Keratinocyte (primary cell): Measurements from ENCODE around the gene TMEM94. TPM values are rescaled to one million over a fixed set of nuclear protein-coding genes. Genes with fewer than 3 reads are reported as not detected.

Source experiments
- DNase-seq: peaks from one replicate; pipeline ENCODE4 v3.0.0-alpha.2; 2011; ENCODE audit warnings: low read depth, missing footprints, low spot score
- FAIRE-seq: peaks from 2 replicates; lab custom pipeline; 2011; peaks lifted over from hg19 to GRCh38; lab: Jason Lieb, UNC
- H2AFZ ChIP-seq: 2 replicates; pipeline ENCODE4 v1.6.0; 2012; ENCODE audit warnings: low read length, control low read depth, inconsistent platforms; ENCODE audit not compliant: control insufficient read depth
- H3K27ac ChIP-seq: 2 replicates; pipeline ENCODE4 v1.5.1; 2011; ENCODE audit warnings: low read length; ENCODE audit not compliant: control insufficient read depth, insufficient read depth
- H3K27me3 ChIP-seq: 3 replicates; pipeline ENCODE4 v1.6.0; 2011; ENCODE audit warnings: low read length; ENCODE audit not compliant: control insufficient read depth, insufficient read depth; ENCODE audit errors: extremely low read depth
- H3K36me3 ChIP-seq, 2 experiments: 2 replicates in 1 of 2; 3 replicates in 1 of 2; pipeline ENCODE4 v1.5.1; 2011; ENCODE audit warnings: low read length in 2 of 2, mild to moderate bottlenecking in 1 of 2; ENCODE audit not compliant: control insufficient read depth in 2 of 2, insufficient read depth in 2 of 2; ENCODE audit errors: extremely low read depth in 1 of 2
- H3K4me1 ChIP-seq: 3 replicates; pipeline ENCODE4 v1.5.1; 2011; ENCODE audit warnings: low read length; ENCODE audit not compliant: control insufficient read depth, insufficient read depth; ENCODE audit errors: extremely low read depth
- H3K4me2 ChIP-seq: 3 replicates; pipeline ENCODE4 v1.6.0; 2011; ENCODE audit warnings: low read depth, low read length; ENCODE audit not compliant: control insufficient read depth, insufficient read depth; ENCODE audit errors: extremely low read depth
- H3K4me3 ChIP-seq, 3 experiments: fragments of 200-600 bp in 1 of 3; sonication (generic) in 1 of 3; 2 replicates in 2 of 3; 3 replicates in 1 of 3; pipeline ENCODE4 v1.5.1; 2011 to 2016; ENCODE audit warnings: low read length in 3 of 3, mild to moderate bottlenecking in 3 of 3, control low read depth in 2 of 3, inconsistent platforms in 1 of 3, low read depth in 1 of 3, mixed read lengths in 1 of 3, mixed run types in 1 of 3, moderate library complexity in 1 of 3; ENCODE audit not compliant: control insufficient read depth in 2 of 3, insufficient read depth in 2 of 3; ENCODE audit errors: extremely low read depth in 1 of 3
- H3K79me2 ChIP-seq: 2 replicates; pipeline ENCODE4 v1.6.0; 2012; ENCODE audit warnings: low read length; ENCODE audit not compliant: control insufficient read depth, insufficient read depth
- H3K9ac ChIP-seq: 3 replicates; pipeline ENCODE4 v1.6.0; 2011; ENCODE audit warnings: low read length; ENCODE audit not compliant: control insufficient read depth, insufficient read depth; ENCODE audit errors: extremely low read depth
- H3K9me1 ChIP-seq: 3 replicates; pipeline ENCODE4 v1.6.0; 2011; ENCODE audit warnings: low read length; ENCODE audit not compliant: control insufficient read depth, insufficient read depth; ENCODE audit errors: extremely low read depth
- H3K9me3 ChIP-seq: 2 replicates; pipeline ENCODE4 v1.5.1; 2012; ENCODE audit warnings: low read depth, low read length; ENCODE audit not compliant: control insufficient read depth
- H4K20me1 ChIP-seq: 3 replicates; pipeline ENCODE4 v1.6.0; 2011; ENCODE audit warnings: low read length; ENCODE audit not compliant: control insufficient read depth, insufficient read depth; ENCODE audit errors: extremely low read depth
- CTCF ChIP-seq, 3 experiments: IDR thresholded peaks in 1 of 3; conservative IDR thresholded peaks in 1 of 3; optimal IDR thresholded peaks in 1 of 3; 2 replicates in 2 of 3; 3 replicates in 1 of 3; pipeline versions ENCODE3 to v1.5.1; 2011; ENCODE audit warnings: low read length in 3 of 3, mild to moderate bottlenecking in 3 of 3, moderate library complexity in 2 of 3, control low read depth in 1 of 3, inconsistent platforms in 1 of 3; ENCODE audit not compliant: insufficient read depth in 2 of 3; ENCODE audit errors: extremely low read depth in 1 of 3
- EZH2 ChIP-seq: IDR thresholded peaks from one replicate; pipeline ENCODE4 v1.6.1; 2012; ENCODE audit warnings: inconsistent platforms, mild to moderate bottlenecking, low read length, moderate library complexity
- dilution Hi-C: fragments of 300-500 bp; cut with MboI; formaldehyde crosslinking; loops from one replicate; pipeline ENCODE4 v1.7.0; 2020; ENCODE audit warnings: low sequenced_read_pairs; ENCODE audit not compliant: extremely low pct_ligation_motif_present
- polyA plus RNA-seq, 5 experiments: library from polyadenylated mRNA; depleted of rRNA in 3 of 5; stranded (reverse) in 3 of 5; stranded (forward) in 1 of 5; unstranded in 1 of 5; fragments of >200 nt; gene quantifications; 1 replicate in 1 of 5; 2 replicates in 3 of 5; 3 replicates in 1 of 5; pipeline versions ENCODE4 v1.2.1 to v1.2.3, GENCODE V29; 2011 to 2012; ENCODE audit warnings: missing spikeins in 2 of 5, low read depth in 1 of 5, low replicate concordance in 1 of 5

TMEM94 gene
- polyA plus RNA-seq, 1 donor (not counting 4 experiments of a cell fraction or from before 2014, with no cell fraction given), result 13.6 TPM

- H3K27ac ChIP-seq, result no peak overlapping the region
- no peak overlapping the region for H3K4me3 ChIP-seq
- DNase-seq (no peak), FAIRE-seq (no peak)
- no peak for TF ChIP-seq CTCF (optimal IDR thresholded peaks at IDR 0.05 in 1 of 3, IDR thresholded peaks at IDR 0.05 in 1 of 3, conservative IDR thresholded peaks at IDR 0.05 in 1 of 3; ENCODE audit: extremely low read depth in 1 of 3, insufficient read depth in 2 of 3, low read length in 3 of 3)
- no peak for TF ChIP-seq EZH2
- no peaks in the 10 kb centered on the region for H4K20me1 ChIP-seq
- no peak overlapping the region for H2AFZ ChIP-seq
- no peak overlapping the region for H3K4me2 ChIP-seq
- H3K9ac ChIP-seq, result no peak overlapping the region
- dilution Hi-C loops, result no loop called here
- H3K79me2 ChIP-seq, result no peaks in the 10 kb centered on the region
- no peaks in the 10 kb centered on the region for H3K9me1 ChIP-seq
- no peaks in the 10 kb centered on the region for H3K4me1 ChIP-seq
- no peaks in the 10 kb centered on the region for H3K9me3 ChIP-seq
- peaks cover 8 to 16% of the 10 kb centered on the region in 2 experiments for H3K36me3 ChIP-seq
- no peaks in the 10 kb centered on the region for H3K27me3 ChIP-seq
Measured at GRCh38 chr17:75499313-75500022, 43.0 kb downstream of the TMEM94 start.

GRCh38 chr17:75500419-75501216 lies 44.2 kb downstream of the TMEM94 start:
- peaks cover 9 to 14% of the 10 kb centered on the region in 2 experiments for H3K36me3 ChIP-seq
- no peak overlapping the region for H3K9ac ChIP-seq
- no peak overlapping the region for H3K4me3 ChIP-seq
- H3K4me2 ChIP-seq, result no peak overlapping the region
- H3K79me2 ChIP-seq, result no peaks in the 10 kb centered on the region
- no peak for FAIRE-seq
- dilution Hi-C loops, result no loop called here
- DNase-seq, result no peak
- H2AFZ ChIP-seq, result no peak overlapping the region
- H3K27me3 ChIP-seq, result no peaks in the 10 kb centered on the region
- no peak overlapping the region for H3K27ac ChIP-seq
- no peaks in the 10 kb centered on the region for H3K9me1 ChIP-seq
- no peaks in the 10 kb centered on the region for H3K4me1 ChIP-seq
- TF ChIP-seq CTCF (optimal IDR thresholded peaks at IDR 0.05 in 1 of 3, IDR thresholded peaks at IDR 0.05 in 1 of 3, conservative IDR thresholded peaks at IDR 0.05 in 1 of 3; ENCODE audit: extremely low read depth in 1 of 3, insufficient read depth in 2 of 3, low read length in 3 of 3), result no peak
- no peak for TF ChIP-seq EZH2
- no peaks in the 10 kb centered on the region for H4K20me1 ChIP-seq
- H3K9me3 ChIP-seq, result no peaks in the 10 kb centered on the region
